Heart left ventricle (tissue), 13 donors: ENCODE data around the gene FRK.

Source experiments
- CTCF ChIP-seq, 12 donors: fragments of 200-600 bp; sonication (generic) in 4 of 12; IDR thresholded peaks; one replicate each; pipeline versions ENCODE4 v1.5.0 to v1.8.0; 2018 to 2022; ENCODE audit warnings: antibody characterized with exemption in 12 of 12, mild to moderate bottlenecking in 5 of 12
- POLR2A ChIP-seq, 2 donors: fragments of 450-650 bp; IDR thresholded peaks; one replicate each; pipeline ENCODE4 v1.6.1; 2017; ENCODE audit warnings: antibody characterized with exemption in 2 of 2, mild to moderate bottlenecking in 2 of 2, moderate library complexity in 2 of 2
- donor health status: ischemic (EF 13 %, LVEDD 7.1; RV severe dilation, severe dysfunction).
- donor health status: DM: no; HTN: yes; CAD: no.
- donor health status: DM: no; HTN: no; CAD: no.
- donor health status: ischemic (EF 25% LVEDD 6.9; RV normal size, moderate dysfunction).
- donor health status: ischemic (EF 25% LVEDD 5.7; RV mildly dilated, moderate dysfunction).
- donor health status: ischemic (EF 35%, LVEDD 5.7; RV mildly dilated, moderate dysfunction).
- donor health status: nonischemic (EF 11% LVEDD 7.7; RV severe dilation, severe dysfunction).
- donor health status: DM: yes; HTN: yes; CAD: no.
- donor health status: PGD.
- donor health status: ischemic (EF 29% LVEDD 5.4; RV normal size, mild dysfunction).
- donor health status: nonischemic (EF 23%, LVEDD 6.1; RV moderate dilation, normal function).

DNA sequence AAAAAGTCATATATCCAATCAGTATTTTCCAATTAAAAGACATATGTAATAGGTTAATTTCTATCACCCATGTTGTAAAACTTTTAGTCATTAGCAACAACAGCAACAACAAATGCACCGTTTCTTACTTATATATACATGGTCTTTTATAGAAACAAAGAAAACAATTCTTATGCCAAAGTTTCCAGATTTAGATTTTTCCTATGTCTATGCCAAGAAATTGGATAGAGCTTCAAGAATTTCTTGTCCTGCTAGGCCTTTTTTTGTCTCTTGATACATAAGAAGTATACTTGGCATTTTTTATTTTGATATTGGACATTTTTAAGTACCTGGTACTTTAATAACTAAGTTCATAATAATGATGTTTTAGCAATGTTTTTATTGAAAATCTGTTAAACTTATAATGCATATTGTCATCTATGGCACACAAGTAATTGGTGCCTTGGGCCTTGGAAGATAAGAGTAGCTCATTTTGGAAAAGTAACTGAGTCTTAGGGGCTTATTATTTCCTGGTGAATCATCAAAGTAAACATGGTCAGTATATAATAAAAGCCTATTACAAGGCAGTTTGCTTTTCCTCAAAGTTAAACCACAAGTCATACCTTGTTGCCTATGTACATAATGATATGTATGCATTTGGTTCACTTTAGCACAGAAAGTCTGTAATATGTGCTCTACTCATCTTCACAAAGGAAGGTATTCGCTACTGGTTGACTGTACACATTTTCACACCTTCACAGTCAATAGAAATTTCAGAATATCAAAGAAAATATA lies 10.1 kb upstream of the FRK start:
- TF ChIP-seq POLR2A (IDR thresholded peaks at IDR 0.05): no peak
- TF ChIP-seq CTCF (IDR thresholded peaks at IDR 0.05): no peak
